ENCODE results near the gene SLC4A2. TPM values are rescaled to one million over a fixed set of nuclear protein-coding genes. Genes with fewer than 3 reads are reported as not detected.

Gene SLC4A2
- total RNA-seq, 4 donors from 2014 or later = 48.5 to 109 (median 69.0) TPM

- peak overlapping the region in 1 of 3 donors; percentile 95 for H3K4me3 ChIP-seq (replicated peaks in 1 of 3)
- DNase-seq = no peak
- intact Hi-C loops (cut with DNase I) = no loop called here
- TF ChIP-seq, protein P1, sequence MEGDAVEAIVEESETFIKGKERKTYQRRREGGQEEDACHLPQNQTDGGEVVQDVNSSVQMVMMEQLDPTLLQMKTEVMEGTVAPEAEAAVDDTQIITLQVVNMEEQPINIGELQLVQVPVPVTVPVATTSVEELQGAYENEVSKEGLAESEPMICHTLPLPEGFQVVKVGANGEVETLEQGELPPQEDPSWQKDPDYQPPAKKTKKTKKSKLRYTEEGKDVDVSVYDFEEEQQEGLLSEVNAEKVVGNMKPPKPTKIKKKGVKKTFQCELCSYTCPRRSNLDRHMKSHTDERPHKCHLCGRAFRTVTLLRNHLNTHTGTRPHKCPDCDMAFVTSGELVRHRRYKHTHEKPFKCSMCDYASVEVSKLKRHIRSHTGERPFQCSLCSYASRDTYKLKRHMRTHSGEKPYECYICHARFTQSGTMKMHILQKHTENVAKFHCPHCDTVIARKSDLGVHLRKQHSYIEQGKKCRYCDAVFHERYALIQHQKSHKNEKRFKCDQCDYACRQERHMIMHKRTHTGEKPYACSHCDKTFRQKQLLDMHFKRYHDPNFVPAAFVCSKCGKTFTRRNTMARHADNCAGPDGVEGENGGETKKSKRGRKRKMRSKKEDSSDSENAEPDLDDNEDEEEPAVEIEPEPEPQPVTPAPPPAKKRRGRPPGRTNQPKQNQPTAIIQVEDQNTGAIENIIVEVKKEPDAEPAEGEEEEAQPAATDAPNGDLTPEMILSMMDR (IDR thresholded peaks at IDR 0.05) = no peak
- no peak for TF ChIP-seq POLR2A (IDR thresholded peaks at IDR 0.05)
- no peak overlapping the region for H3K27ac ChIP-seq
- 84 to 85% methylated on average over 20 to 27 of the region's 27 CpGs for WGBS, 2 donors
- peaks cover 12 to 17% of the 10 kb centered on the region in 2 donors for H3K36me3 ChIP-seq
- H3K9me3 ChIP-seq = no peaks in the 10 kb centered on the region
- H3K27me3 ChIP-seq = no peaks in the 10 kb centered on the region
- peaks cover 27 to 40% of the 10 kb centered on the region in 2 donors for H3K4me1 ChIP-seq
These were observed 20.0 kb downstream of the SLC4A2 start for GRCh38 chr7:151079199-151079910.

- no peaks in the 10 kb centered on the region for H3K9me3 ChIP-seq
- no peak for TF ChIP-seq POLR2A (IDR thresholded peaks at IDR 0.05)
- TF ChIP-seq, protein P1 (IDR thresholded peaks at IDR 0.05) = no peak
- no peaks in the 10 kb centered on the region for H3K27me3 ChIP-seq
- peaks cover 27 to 40% of the 10 kb centered on the region in 2 donors for H3K4me1 ChIP-seq
- peak overlapping the region; percentile 53 to 95 (median 81) for H3K4me3 ChIP-seq (replicated peaks in 1 of 3)
- WGBS, 2 donors = 6% methylated on average over 7 to 11 of the region's 31 CpGs
- peaks cover 5 to 10% of the 10 kb centered on the region in 2 donors for H3K36me3 ChIP-seq
- DNase-seq = peak; percentile 15 to 27
- intact Hi-C loops (cut with DNase I) = no loop called here
- peak overlapping the region; percentile 71 to 94 (median 94) for H3K27ac ChIP-seq
These were observed 20.7 kb downstream of the SLC4A2 start for GRCh38 chr7:151080067-151080521.

GRCh38 chr7:151080522-151081169, 21.3 kb downstream of the SLC4A2 start, which contains the start of gene FASTK:
FASTK (minus strand) TSS chr7:151080809; CDS start chr7:151080766, 43 bp downstream.
- H3K27ac ChIP-seq = peak within 1 kb of the TSS; percentile 87 to 94 (median 94)
- H3K9me3 ChIP-seq = no peaks in the 10 kb centered on the region
- peaks cover 0 to 4% of the 10 kb centered on the region in 2 donors for H3K36me3 ChIP-seq
- H3K4me1 ChIP-seq = peaks cover 29 to 44% of the 10 kb centered on the region in 2 donors
- peak within 1 kb of the TSS; percentile 53 to 95 (median 81) for H3K4me3 ChIP-seq (replicated peaks in 1 of 3)
- TF ChIP-seq, protein P1 (IDR thresholded peaks at IDR 0.05) = no peak
- peak in 1 of 2 donors; percentile 81 for TF ChIP-seq POLR2A (IDR thresholded peaks at IDR 0.05)
- H3K27me3 ChIP-seq = no peaks in the 10 kb centered on the region
- intact Hi-C loops (cut with DNase I) = no loop called here
- WGBS, 2 donors = 1 to 2% methylated on average over 22 to 28 of the region's 66 CpGs
- DNase-seq = peak; percentile 90 to 92

- Histone ChIP-seq H3K4me1 (peaks cover 31 to 46% of the 10 kb centered on the region in 2 donors), H3K36me3 (no peaks in the 10 kb centered on the region), H3K4me3 (replicated peaks in 1 of 3) (peak overlapping the region in 1 of 3 donors; percentile 95)
These were observed 22.0 kb downstream of the SLC4A2 start for GRCh38 chr7:151081170-151082101.

More at GRCh38 chr7:151081170-151082101, 22.0 kb downstream of the SLC4A2 start:
- intact Hi-C loops (cut with DNase I) = no loop called here
- no peaks in the 10 kb centered on the region for H3K27me3 ChIP-seq
- TF ChIP-seq, protein P1 (IDR thresholded peaks at IDR 0.05) = no peak
- no peak for TF ChIP-seq POLR2A (IDR thresholded peaks at IDR 0.05)
- H3K9me3 ChIP-seq = no peaks in the 10 kb centered on the region
- peak in 1 of 2 donors; percentile 10 for DNase-seq
- WGBS, 2 donors = 46 to 62% methylated on average over 25 to 35 of the region's 64 CpGs
- peak overlapping the region; percentile 87 to 94 (median 94) for H3K27ac ChIP-seq
